NCI-H2081 treated with DMSO at 0.1 percent for 48 hours (cell line): ENCODE results near the gene ZNF485.
"Not testable (repeated sequence)": the region's sequence is repeated elsewhere in the genome, so short reads cannot be mapped to it uniquely, and the experiment has no call there.

ENCODE experiments used
- DNase-seq: peaks from one replicate; lab custom pipeline; 2025; lab: John Stamatoyannopoulos, UW

The ZNF485 gene

DNA sequence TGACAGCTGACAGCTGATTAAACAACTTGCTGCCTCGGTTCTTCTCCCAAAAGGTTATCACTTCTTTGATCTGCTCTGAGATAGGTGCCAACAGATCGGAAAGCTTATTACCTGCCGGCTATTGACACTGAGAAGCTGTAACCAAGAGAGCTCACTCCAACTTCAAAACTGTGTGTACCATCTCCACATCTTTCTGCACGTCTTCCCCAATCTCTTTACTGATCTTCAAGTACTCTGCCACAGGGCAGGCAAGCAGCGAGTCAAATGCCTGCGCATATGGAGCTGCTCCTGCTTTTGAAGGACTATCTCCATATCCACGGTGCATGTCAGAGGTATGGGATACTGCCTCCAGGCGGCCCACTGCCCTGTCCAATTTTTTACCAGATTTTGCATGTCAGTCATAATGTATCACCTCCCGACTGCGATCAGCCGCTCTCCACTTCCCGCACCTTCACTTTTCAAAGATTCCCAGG, 352 bp upstream of the ZNF485 start:
- no peak for DNase-seq

DNA sequence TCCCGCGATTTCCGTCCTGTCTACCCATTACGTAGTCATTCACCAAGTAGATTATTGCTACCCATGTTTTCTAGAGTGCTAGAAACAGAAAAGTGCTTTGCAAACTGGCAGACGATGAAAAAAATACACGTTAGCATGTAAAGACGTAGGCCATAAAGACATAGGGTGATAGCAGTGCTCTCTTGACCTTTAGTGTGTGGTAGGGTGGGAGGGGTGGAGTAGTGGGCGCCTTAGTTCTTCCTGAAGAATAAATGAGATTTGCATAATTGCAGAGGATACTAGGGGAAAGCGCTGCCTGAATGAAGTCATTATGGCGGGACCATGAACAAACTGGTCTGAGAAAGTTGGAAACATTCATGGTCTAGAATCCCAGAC, 948 bp downstream of the ZNF485 start:
- no peak for DNase-seq

DNA sequence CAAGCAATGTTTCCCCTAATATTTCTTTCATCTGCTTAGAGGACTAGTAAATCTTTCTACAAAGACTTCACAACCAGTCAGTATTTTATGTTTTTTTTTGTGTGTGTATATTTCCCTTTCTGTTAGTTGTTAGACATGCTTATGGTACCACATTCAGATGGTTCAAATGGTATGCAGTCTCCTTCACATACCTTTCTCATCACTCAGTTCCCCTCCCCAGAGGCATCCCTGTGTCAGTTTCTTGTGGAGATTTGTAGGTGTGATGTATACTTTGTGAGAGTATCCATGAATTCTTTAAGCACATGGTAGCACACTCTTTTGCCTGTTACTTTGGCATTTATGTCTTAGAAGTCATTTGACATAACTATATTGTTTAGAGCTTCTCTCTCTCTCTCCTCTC, 4.4 kb downstream of the ZNF485 start:
- no peak for DNase-seq

DNA sequence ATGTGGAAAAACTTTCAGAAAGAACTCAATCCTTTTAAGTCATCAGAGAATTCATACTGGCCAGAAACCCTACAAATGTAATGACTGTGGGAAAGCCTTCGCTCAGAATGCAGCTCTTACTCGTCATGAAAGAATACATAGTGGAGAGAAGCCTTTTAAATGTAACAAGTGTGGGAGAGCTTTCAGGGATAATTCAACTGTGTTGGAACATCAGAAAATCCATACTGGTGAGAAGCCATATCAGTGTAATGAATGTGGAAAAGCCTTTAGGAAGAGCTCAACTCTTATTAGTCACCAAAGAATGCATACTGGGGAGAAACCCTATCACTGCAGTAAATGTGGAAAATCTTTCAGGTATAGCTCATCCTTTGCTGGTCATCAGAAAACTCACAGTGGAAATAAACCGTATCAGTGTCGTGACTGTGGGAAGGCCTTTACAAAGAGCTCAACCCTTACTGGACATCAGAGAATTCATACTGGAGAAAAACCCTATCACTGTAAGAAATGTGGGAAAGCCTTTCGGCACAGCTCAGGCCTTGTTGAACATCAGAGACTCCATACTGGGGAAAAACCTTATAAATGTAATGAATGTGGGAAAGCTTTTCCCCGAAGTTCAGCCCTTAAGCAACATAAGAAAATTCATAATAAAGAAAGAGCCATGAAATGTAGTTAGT, 10.6 kb downstream of the ZNF485 start:
- DNase-seq, result no peak

DNA sequence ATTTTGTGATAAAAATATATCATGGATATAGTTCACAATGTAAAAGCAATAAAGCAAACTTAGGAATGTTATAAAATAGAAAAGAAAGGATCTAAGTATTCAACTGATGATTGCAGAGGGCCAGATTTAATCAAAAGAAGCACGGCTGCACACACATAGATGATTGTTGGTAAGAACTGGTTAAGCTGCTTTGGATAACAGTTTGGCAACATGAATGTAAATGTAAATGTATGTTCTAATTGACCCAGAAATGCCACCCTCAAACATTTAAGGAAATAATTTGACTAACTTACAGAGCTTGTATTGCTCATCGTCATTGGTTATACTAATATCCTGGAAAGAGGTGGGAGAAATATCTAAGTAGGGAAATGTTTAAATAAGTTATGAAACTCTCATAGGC, 13.1 kb downstream of the ZNF485 start:
- DNase-seq, result no peak

DNA sequence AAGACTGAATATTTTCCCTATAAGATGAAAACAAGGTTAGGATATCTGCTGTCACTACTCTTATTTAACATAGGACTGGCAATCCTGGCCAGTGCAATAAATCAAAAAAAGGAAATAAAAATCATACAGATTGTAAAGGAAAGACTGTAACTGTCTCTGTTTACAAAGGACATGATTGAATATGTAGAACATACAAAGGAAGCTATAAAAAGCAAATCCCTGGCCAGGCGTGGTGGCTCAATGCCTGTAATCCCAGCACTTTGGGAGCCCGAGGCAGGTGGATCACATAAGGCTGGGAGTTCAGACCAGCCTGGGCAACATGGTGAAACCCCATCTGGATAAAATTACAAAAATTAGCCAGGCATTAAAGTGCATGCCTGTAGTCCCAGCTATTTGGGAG, 15.8 kb downstream of the ZNF485 start:
- no peak for DNase-seq

DNA sequence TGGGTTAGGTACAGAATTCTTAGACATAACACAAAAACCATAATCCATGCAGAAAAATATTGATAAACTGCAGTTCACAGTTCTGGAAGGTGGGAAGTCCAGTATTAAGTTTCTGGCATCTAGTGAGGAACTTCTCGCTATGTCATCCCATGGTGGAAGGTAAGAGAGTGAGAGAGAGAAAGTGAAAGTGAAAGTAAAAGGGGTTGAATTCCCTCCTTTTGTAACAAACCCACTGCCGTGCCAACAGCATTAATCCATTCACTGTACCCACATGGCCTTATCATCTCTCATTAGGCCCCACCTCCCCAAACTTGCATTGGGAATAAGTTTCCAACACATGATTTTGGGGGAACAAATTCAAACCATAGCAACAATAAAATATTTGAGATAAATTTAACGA, 17.1 kb downstream of the ZNF485 start:
- no peak for DNase-seq

DNA sequence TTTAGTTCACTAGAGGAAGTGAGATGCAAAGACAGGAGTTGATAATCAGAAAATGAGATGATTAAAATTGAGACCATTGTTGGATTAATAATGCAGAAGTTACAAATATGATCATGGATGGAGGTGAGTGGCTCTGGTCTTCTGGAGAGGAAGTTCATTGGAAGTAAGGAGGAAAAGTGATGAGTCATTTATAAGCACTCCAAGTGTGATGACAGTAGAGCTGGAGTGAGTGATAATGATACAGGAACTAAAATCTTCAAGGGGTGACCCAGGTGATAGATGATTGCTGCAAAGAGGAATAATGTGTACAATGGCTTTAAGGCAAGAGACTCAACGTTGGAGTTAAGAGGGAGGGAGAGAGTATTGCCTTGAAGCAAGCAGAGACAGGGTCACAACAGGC, 21.7 kb downstream of the ZNF485 start:
- no peak for DNase-seq

DNA sequence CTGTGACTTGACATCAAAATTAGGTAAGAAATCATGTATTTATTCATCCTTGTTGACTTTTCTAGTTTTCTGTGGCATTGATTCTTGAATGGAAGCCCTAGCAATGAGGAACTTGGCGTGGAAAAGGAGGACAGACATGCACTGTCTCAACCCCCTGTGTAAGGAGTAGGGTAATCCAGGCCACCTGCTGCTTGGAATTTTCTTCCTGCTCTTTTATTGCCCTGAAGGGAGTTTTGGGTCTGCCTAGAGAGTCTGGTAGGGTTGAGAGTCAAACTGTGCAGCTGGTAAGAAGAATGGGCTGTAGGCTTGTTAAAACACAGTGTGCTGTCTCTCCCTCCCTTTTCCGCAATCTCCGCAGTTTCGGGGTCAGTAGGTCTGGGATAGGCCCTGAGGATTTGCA, 22.7 kb downstream of the ZNF485 start:
- no peak for DNase-seq

DNA sequence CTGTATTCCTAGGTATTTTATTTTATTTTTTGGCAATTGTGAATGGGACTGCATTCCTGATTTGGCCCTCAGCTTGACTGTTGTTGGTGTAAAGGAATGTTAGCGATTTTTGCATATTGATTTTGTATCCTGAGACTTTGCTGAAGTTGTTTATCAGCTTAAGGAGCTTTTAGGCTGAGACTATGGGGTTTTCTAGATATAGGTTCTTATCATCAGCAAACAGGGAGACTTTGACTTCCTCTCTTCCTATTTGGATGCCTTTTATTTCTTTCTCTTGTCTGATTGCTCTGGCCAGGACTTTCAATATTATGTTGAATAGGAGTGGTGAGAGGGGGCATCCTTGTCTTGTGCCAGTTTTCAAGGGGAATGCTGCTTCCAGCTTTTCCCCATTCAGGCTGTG, 29.6 kb downstream of the ZNF485 start:
- DNase-seq, result not testable (repeated sequence)

DNA sequence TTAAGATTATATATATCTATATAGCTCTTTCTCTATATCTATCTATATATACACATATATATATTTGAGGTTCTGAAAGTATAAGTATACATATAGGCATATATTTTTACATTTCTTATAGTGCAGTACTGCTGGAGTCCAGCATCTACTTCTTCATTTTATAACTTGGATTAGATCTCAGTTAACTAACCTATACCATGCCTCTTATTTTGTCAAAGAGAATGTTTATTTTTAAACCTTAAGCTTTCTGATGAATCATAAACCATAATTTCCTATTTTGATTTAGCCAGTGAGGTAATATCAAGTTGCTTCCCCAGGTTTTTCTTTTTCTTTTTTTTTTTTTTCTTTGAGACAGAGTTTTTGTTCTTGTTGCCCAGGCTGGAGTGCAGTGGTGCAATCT, 34.4 kb downstream of the ZNF485 start:
- DNase-seq, result no peak

DNA sequence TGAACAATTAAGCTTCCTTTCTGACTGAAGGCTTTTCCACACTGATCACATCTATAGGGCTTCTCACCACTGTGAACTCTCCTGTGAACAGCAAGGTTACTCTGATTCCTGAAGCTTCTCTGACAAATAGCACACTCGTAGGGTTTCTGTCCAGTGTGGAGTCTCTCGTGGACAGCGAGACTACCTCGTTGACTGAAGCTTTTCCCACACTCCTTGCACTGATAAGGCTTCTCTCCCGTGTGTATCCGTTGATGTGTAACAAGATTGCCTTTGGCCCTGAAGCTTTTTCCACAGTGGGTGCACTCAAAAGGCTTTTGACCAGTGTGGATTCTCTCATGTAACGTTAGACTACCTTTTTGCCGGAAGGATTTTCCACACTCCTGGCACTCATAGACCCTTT, 38.0 kb downstream of the ZNF485 start:
- DNase-seq, result no peak

DNA sequence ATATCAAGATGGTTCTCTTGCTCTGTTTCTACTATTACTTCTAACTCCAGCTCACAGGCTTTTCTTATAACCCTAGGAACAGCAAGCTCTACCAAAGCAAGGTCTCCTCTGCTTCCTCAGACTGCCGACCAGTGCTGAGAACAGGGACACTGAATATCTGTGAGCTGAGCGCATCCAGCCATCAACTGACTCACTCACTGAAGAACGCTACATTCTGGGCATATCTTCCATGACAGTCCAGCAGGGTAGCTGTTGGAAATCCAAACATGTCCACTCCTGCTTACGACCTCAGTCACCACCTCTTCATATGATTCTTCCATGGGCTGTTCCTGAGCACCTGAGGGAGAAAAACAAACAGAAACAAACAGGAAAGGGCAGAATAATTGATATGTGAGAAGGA, 39.6 kb downstream of the ZNF485 start:
- DNase-seq, result no peak

DNA sequence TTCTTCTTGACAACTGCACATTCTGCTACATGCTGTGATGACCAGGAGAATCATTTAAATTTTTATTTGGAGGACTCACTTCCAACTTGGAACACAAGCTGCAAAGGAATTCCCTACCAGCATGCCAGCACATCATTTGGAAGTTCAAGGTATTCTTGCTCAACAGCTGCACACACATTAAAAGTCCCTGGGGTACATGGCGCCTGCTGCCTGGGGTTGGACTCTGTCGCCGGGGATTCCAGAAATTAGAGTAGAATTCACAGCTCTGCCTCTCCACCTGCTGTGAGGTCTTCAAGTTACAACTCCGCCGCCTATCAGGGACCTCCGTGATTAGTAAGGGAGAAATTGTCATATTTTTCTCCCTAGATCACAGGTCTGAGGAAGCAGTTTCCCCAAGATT, 41.3 kb downstream of the ZNF485 start:
- no peak for DNase-seq

DNA sequence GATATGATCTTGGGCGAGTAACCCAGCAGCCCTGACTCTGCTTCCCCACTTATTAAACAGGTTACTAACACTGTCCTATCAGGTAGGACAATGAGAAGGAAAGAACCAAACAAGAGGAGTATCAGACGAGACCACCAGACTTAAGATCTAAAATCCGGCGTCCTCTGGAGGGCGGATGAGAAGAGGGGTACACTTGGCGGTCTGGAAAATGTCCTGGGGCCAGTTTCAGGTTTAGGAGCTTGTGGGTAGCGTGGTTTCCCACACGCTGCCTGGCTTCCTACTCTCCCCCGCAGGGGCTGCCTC, 41.8 kb downstream of the ZNF485 start:
- no peak for DNase-seq

DNA sequence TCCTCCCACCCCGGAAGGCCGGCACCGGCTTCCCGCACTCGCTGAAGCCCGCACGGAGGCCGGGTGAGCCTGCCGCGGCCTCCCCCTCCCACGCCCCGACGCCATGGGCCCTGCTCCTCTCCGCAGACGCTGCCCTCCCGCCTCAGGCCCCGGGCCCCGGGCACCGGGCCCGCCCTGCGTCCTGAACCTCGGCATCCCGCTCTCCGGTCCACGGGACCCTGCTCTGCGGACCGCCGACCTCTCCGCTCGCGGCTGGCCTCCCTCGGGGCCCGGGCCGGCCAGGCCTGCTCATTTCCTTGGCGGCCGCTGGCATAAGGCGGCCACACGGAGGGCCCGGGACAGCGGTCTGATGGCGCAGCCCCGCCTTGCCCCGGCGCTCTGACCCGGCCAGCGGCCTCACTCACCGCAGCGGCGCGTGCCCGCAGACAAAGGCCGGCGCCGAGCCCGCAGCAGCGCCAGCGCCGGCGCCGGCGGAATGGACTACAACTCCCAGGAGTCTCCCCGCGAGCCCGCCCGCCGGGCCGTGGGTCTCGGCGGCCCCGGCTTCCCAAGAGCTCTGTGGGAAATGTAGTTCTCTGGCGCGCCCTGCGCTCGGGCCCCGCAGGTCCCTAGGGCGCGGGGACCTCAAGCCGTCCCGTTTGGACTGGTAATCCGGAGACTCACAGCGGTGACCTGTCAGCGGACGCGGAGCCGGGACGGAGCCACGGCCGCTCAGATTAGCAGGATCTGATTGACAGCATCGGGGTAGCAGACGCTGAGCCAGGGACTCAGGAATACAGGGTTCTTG, 42.4 kb downstream of the ZNF485 start, which contains the start of gene ZNF32:
Gene ZNF32 (minus strand): TSS at position 484 of the 787 bp plus-strand sequence. CDS start 2,748 bp downstream, outside the sequence.
- DNase-seq, result peak; percentile 2

DNA sequence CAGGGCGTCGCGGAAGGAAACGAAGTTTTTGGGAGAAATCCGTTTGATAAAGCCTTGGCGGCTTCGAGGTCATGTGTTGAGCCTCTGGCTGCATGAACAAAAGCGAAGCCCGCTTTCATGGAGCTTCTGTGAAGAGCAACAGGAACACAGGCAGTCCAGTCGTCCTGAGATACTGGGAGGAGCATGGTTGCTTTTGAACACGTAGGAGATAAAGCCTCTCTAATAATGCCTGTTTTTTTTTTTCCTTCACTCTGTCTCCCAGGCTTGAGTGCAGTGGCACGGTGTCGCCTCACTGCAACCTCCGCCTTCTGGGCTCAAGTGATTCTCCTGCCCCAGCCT, 42.9 kb downstream of the ZNF485 start:
- DNase-seq, result no peak

DNA sequence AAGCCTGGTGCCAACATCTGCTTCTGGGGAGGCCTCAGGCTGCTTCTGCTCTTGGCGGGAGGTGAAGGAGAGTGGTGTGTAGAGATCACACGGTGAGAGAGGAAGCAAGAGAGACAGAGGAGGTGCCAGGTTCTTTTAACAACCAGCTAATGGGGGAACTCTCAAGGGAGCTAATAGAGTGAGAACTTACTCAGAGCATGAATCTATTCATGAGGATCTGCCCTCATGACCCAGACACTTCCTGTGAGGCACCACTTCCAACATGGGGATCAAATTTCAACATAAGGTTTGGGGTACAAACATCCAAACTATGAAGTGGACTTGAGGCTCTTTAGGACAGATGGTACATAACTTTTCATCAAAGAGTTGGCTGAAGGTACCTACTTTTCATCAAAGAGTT, 47.5 kb downstream of the ZNF485 start:
- DNase-seq, result no peak

DNA sequence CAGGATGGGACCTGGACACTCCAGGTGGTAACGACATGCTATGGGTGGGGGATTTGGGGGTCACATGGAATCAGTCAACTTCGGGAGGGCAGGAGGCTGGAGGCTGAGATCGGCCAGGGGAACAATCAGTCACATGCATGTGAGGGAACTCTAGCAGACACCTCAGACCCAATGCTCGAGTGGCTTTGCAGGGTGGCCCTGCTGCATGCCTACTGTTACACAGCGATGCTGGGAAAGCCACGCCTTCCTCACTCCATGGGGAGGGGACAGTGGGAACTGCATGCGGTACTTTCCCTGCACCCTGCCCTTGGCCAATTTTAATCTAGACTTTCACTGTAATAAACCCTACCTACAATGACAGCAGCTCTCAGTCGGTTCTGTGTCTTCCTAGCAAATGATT, 49.1 kb downstream of the ZNF485 start:
- no peak for DNase-seq

DNA sequence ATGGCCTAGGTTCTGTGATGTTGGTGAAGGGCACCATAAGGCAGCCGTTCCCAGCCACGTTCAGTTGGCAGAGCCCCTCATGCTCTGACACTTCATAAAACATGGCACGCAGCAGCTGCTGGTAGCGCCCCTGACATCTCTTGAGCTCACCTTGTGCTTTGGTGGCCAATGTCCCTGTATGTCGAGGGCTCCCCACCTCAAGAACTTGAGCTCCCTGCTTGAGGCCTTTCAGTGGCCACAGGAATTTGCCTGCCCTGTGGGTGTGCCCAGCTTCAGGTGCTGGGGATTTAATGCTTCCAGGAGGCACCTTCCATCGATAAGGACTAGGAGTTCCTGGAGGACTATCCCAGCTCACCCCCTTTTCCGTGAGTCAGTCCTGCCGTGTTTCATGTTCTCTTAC, 52.0 kb downstream of the ZNF485 start:
- DNase-seq, result no peak

DNA sequence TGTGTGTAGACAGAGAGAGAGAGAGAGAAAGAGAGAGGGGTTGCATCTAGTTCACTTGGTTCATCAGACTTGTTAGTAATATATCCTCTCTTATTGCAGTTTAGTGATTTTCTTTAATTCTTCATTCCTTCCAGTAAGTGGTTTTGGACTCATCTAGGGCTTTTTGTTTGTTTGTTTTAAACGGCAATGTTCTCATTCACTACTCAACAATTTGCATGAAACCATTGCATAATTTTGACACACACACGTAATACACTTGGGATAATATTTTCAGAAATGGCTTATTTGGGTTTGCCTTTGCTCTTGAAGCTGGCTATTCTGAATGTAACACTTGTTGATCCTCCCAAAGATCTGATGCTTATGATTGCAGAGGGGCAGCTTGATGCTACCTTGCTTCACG, 58.8 kb downstream of the ZNF485 start:
- no peak for DNase-seq

DNA sequence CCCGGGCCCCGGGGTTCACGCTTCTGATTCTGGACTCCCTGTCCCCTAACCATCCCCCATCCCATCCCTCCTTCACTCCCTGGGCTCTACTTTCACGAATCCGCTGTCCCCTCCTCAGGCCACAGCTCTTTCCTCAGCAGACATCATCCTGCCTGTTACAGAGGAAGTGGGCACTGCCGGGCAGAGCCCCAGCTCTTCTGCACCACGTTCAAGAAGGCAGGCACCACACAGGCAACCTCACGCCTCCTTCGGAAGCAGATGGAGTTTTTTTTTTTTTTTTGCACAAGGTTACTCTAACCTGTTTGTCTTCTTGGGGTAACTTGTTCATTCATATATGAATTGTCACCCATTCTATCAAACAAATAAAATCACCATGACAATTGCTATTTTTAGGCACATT, 60.3 kb downstream of the ZNF485 start:
- DNase-seq, result no peak

DNA sequence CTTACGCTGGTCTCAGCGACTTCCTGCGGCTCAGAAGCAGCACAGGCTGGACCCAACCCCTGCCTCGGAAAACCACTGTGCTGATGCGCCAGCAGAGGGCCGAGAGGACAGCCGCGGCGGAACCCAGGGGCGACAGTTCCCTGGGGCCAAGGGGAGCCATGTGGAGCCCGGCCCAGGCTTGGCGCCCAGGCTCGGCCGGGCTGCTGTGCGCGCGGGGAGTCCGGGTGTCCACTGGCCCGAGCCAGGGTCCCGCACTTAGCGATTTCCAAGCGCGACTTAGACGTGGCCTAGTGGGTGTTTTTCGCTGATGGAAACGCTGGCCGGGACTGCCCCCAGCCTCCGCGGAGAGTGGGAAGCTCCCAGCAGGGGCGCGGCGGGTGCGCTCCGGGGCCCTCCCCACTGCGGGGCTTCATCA, 61.1 kb downstream of the ZNF485 start:
- no peak for DNase-seq
